ENCODE data around the gene CDH20. TPM values are rescaled to one million over a fixed set of nuclear protein-coding genes. Genes with fewer than 3 reads are reported as not detected.

CDH20 gene
- total RNA-seq, 1 experiment from 2014 or later, result not detected

GRCh38 chr18:61284039-61284438 lies 49.2 kb upstream of the CDH20 start:
- TF ChIP-seq TCF7L2 (IDR thresholded peaks at IDR 0.05; ENCODE audit: borderline replicate concordance, extremely low read depth, insufficient read depth, insufficient read length), result no peak
- no peak for TF ChIP-seq REST (IDR thresholded peaks at IDR 0.05; ENCODE audit: low read depth)
- no peak for TF ChIP-seq SP1 (IDR thresholded peaks at IDR 0.05; ENCODE audit: low read depth)
- ChIA-PET CTCF (no interaction called here), RAD21 (ENCODE audit: low non-redundant PET in 1 of 2, low total read pairs in 2 of 2, uncharacterized antibody in 2 of 2, unreplicated experiment in 2 of 2) (no interaction called here), POLR2A (no interaction called here)
- ATAC-seq, result no peak
- intact Hi-C loops (cut with micrococcal nuclease), result no loop called here
- BruUV-seq (replicated peaks), result no TSS peak
- Histone ChIP-seq H3K9me2 (ENCODE audit: insufficient read depth) (no peaks in the 10 kb centered on the region), H3K79me2 (ENCODE audit: insufficient read depth, low read length) (no peaks in the 10 kb centered on the region), H3K9ac (ENCODE audit: low read length) (no peak overlapping the region), H3K27me3 (ENCODE audit: insufficient read depth, low read length) (peaks cover 5% of the 10 kb centered on the region; the same call in 1 of the 2 replicates), H3K36me3 (ENCODE audit: control insufficient read depth in 1 of 2, insufficient read depth in 2 of 2, low read length in 2 of 2) (no peaks in the 10 kb centered on the region), H2AFZ (ENCODE audit: low read depth, low read length, poor library complexity, severe bottlenecking) (no peak overlapping the region), H3K4me2 (ENCODE audit: low read length) (no peak overlapping the region), H3K9me3 (ENCODE audit: control insufficient read depth in 1 of 2, insufficient read depth in 1 of 2, low read depth in 1 of 2, low read length in 2 of 2) (no peaks in the 10 kb centered on the region; a peak in 1 of 4 replicates), H3K27ac (ENCODE audit: low read depth, low read length) (no peak overlapping the region), H3K4me3 (replicated peaks in 1 of 2; ENCODE audit: low read depth in 1 of 2, low read length in 2 of 2) (no peak overlapping the region), H3K4me1 (ENCODE audit: control insufficient read depth in 1 of 2, insufficient read depth in 2 of 2, low read length in 2 of 2) (no peaks in the 10 kb centered on the region), H4K20me1 (ENCODE audit: insufficient read depth) (no peaks in the 10 kb centered on the region)
- no peak for DNase-seq (ENCODE audit: low read depth, low spot score)

- peaks cover 5% of the 10 kb centered on the region; the same call in 1 of the 2 replicates for H3K27me3 ChIP-seq (ENCODE audit: insufficient read depth, low read length)
- no peaks in the 10 kb centered on the region for H3K4me1 ChIP-seq (ENCODE audit: control insufficient read depth in 1 of 2, insufficient read depth in 2 of 2, low read length in 2 of 2)
- no peaks in the 10 kb centered on the region for H4K20me1 ChIP-seq (ENCODE audit: insufficient read depth)
- no peak for DNase-seq (ENCODE audit: low read depth, low spot score)
- no TSS peak for BruUV-seq (replicated peaks)
- ATAC-seq, result no peak
- no peak overlapping the region for H2AFZ ChIP-seq (ENCODE audit: low read depth, low read length, poor library complexity, severe bottlenecking)
- no peaks in the 10 kb centered on the region; a peak in 1 of 4 replicates for H3K9me3 ChIP-seq (ENCODE audit: control insufficient read depth in 1 of 2, insufficient read depth in 1 of 2, low read depth in 1 of 2, low read length in 2 of 2)
- no peaks in the 10 kb centered on the region for H3K9me2 ChIP-seq (ENCODE audit: insufficient read depth)
- H3K36me3 ChIP-seq (ENCODE audit: control insufficient read depth in 1 of 2, insufficient read depth in 2 of 2, low read length in 2 of 2), result no peaks in the 10 kb centered on the region
- ChIA-PET CTCF (no interaction called here), POLR2A (no interaction called here), RAD21 (ENCODE audit: low non-redundant PET in 1 of 2, low total read pairs in 2 of 2, uncharacterized antibody in 2 of 2, unreplicated experiment in 2 of 2) (no interaction called here)
- H3K27ac ChIP-seq (ENCODE audit: low read depth, low read length), result no peak overlapping the region
- no peak overlapping the region for H3K4me3 ChIP-seq (replicated peaks in 1 of 2; ENCODE audit: low read depth in 1 of 2, low read length in 2 of 2)
- H3K9ac ChIP-seq (ENCODE audit: low read length), result no peak overlapping the region
- intact Hi-C loops (cut with micrococcal nuclease), result no loop called here
- no peaks in the 10 kb centered on the region for H3K79me2 ChIP-seq (ENCODE audit: insufficient read depth, low read length)
- no peak overlapping the region for H3K4me2 ChIP-seq (ENCODE audit: low read length)
- TF ChIP-seq CTCF (IDR thresholded peaks at IDR 0.05 in 2 of 3, conservative IDR thresholded peaks at IDR 0.05 in 1 of 3; ENCODE audit: borderline replicate concordance in 1 of 3, insufficient read depth in 1 of 3, low read depth in 2 of 3, low read length in 2 of 3) (no peak), MAX (IDR thresholded peaks at IDR 0.05) (no peak), ZFX (IDR thresholded peaks at IDR 0.05) (no peak), FOSL1 (IDR thresholded peaks at IDR 0.05; ENCODE audit: low read depth) (no peak), POLR2AphosphoS5 (IDR thresholded peaks at IDR 0.05; ENCODE audit: low read depth, low read length) (no peak), ZNF274 (IDR thresholded peaks at IDR 0.05; ENCODE audit: low read depth, low read length) (no peak), ATF3 (IDR thresholded peaks at IDR 0.05) (no peak), EGR1 (IDR thresholded peaks at IDR 0.05; ENCODE audit: low read depth) (no peak)
These were observed 47.5 kb upstream of the CDH20 start for GRCh38 chr18:61285777-61286176.
